Activated CD8-positive, alpha-beta T cell treated with anti-CD3 and anti-CD28 coated beads for 36 hours (primary cell): ENCODE measurements around the gene SEMA3D. TPM values are rescaled to one million over a fixed set of nuclear protein-coding genes. Genes with fewer than 3 reads are reported as not detected.

ENCODE experiments used
- ATAC-seq: fragments of 200-7000 bp; cut with Tn5 transposase; one replicate; pipeline ENCODE4 v1.10.0; 2021; ENCODE audit warnings: mild to moderate bottlenecking, moderate library complexity
- CTCF ChIA-PET: fragments of 350-600 bp; sonication (Branson Sonifier 250); formaldehyde crosslinking; loops from one replicate; lab custom pipeline; 2021; ENCODE audit warnings: antibody characterized with exemption; lab: Charles Lee
- POLR2A ChIA-PET: fragments of 350-600 bp; sonication (Branson Sonifier 250); formaldehyde crosslinking; loops from one replicate; lab custom pipeline; 2021; ENCODE audit warnings: antibody characterized with exemption; lab: Charles Lee
- DNase-seq: peaks from one replicate; pipeline ENCODE4 v3.0.0-alpha.2; 2020
- H3K27ac Mint-ChIP-seq: one replicate; pipeline ENCODE4 v1.8.0; 2021; ENCODE audit warnings: mild to moderate bottlenecking, mixed read lengths
- H3K27me3 Mint-ChIP-seq: one replicate; pipeline ENCODE4 v1.8.0; 2021; ENCODE audit warnings: mixed read lengths
- H3K36me3 Mint-ChIP-seq: one replicate; pipeline ENCODE4 v1.8.0; 2021; ENCODE audit warnings: low read depth, mixed read lengths
- H3K4me1 Mint-ChIP-seq: one replicate; pipeline ENCODE4 v1.8.0; 2021; ENCODE audit warnings: low read depth, mixed read lengths
- H3K4me3 Mint-ChIP-seq: one replicate; pipeline ENCODE4 v1.8.0; 2021; ENCODE audit warnings: mild to moderate bottlenecking, moderate library complexity, mixed read lengths
- H3K9me3 Mint-ChIP-seq: one replicate; pipeline ENCODE4 v1.8.0; 2021; ENCODE audit warnings: mixed read lengths
- CTCF ChIP-seq: fragments of 200-600 bp; IDR thresholded peaks from one replicate; pipeline ENCODE4 v1.8.0; 2022; ENCODE audit warnings: antibody characterized with exemption, mild to moderate bottlenecking
- intact Hi-C: fragments of 100-400 bp; cut with micrococcal nuclease; formaldehyde crosslinking; loops from one replicate; pipeline ENCODE4 v1.10.0; 2022
- total RNA-seq, 2 experiments: library from RNA; stranded (reverse); gene quantifications; one replicate each; pipeline ENCODE4 v1.2.3, GENCODE V29; 2021

SEMA3D gene
- total RNA-seq, 2 experiments from 2014 or later, result not detected

- ATAC-seq, result no peak
- DNase-seq, result no peak
- intact Hi-C loops, result no loop called here
- no peak overlapping the region for H3K27ac Mint-ChIP-seq
- H3K27me3 Mint-ChIP-seq, result no peaks in the 10 kb centered on the region
- no peaks in the 10 kb centered on the region for H3K4me1 Mint-ChIP-seq
- CTCF ChIA-PET, result no interaction called here
- no peak for TF ChIP-seq CTCF
- H3K36me3 Mint-ChIP-seq, result no peaks in the 10 kb centered on the region
- peaks cover 1% of the 10 kb centered on the region for H3K9me3 Mint-ChIP-seq
- POLR2A ChIA-PET, result no interaction called here
- H3K4me3 Mint-ChIP-seq, result no peak overlapping the region
Measured at GRCh38 chr7:85115006-85115405, 71.8 kb downstream of the SEMA3D start.

- Mint-ChIP-seq H3K27ac (no peak overlapping the region), H3K4me3 (no peak overlapping the region), H3K4me1 (no peaks in the 10 kb centered on the region), H3K9me3 (peaks cover 1% of the 10 kb centered on the region), H3K27me3 (no peaks in the 10 kb centered on the region), H3K36me3 (no peaks in the 10 kb centered on the region)
- intact Hi-C loops, result no loop called here
- no peak for ATAC-seq
- TF ChIP-seq CTCF, result no peak
- CTCF ChIA-PET, result no interaction called here
- no peak for DNase-seq
- POLR2A ChIA-PET, result no interaction called here
Measured at GRCh38 chr7:85114342-85114741, 72.5 kb downstream of the SEMA3D start.

- Mint-ChIP-seq H3K27me3 (no peaks in the 10 kb centered on the region), H3K4me3 (no peak overlapping the region), H3K4me1 (no peaks in the 10 kb centered on the region), H3K36me3 (no peaks in the 10 kb centered on the region), H3K27ac (no peak overlapping the region), H3K9me3 (no peaks in the 10 kb centered on the region)
- no peak for ATAC-seq
- DNase-seq, result no peak
- intact Hi-C loops, result no loop called here
- POLR2A ChIA-PET, result no interaction called here
- TF ChIP-seq CTCF, result no peak
- CTCF ChIA-PET, result no interaction called here
Measured at GRCh38 chr7:85111761-85112160, 75.1 kb downstream of the SEMA3D start.

- no peak for TF ChIP-seq CTCF
- no peaks in the 10 kb centered on the region for H3K27me3 Mint-ChIP-seq
- DNase-seq, result no peak
- intact Hi-C loops, result no loop called here
- no peak for ATAC-seq
- no peaks in the 10 kb centered on the region for H3K36me3 Mint-ChIP-seq
- ChIA-PET CTCF (no interaction called here), POLR2A (no interaction called here)
- H3K4me3 Mint-ChIP-seq, result no peak overlapping the region
- no peak overlapping the region for H3K27ac Mint-ChIP-seq
- no peaks in the 10 kb centered on the region for H3K9me3 Mint-ChIP-seq
- H3K4me1 Mint-ChIP-seq, result no peaks in the 10 kb centered on the region
Measured at GRCh38 chr7:85106719-85107118, 80.1 kb downstream of the SEMA3D start.

GRCh38 chr7:85104432-85105205 is 82.2 kb downstream of the SEMA3D start:
- DNase-seq (no peak), ATAC-seq (no peak)
- no peaks in the 10 kb centered on the region for H3K27me3 Mint-ChIP-seq
- TF ChIP-seq CTCF, result no peak
- CTCF ChIA-PET, result interaction anchor here (1.1 kb wide), 1 partner anchor 1169 kb away, joined by 3 read pairs; no protein-coding TSS in a partner anchor
- intact Hi-C loops, result no loop called here
- no peaks in the 10 kb centered on the region for H3K9me3 Mint-ChIP-seq
- no peaks in the 10 kb centered on the region for H3K36me3 Mint-ChIP-seq
- H3K27ac Mint-ChIP-seq, result no peak overlapping the region
- H3K4me1 Mint-ChIP-seq, result no peaks in the 10 kb centered on the region
- POLR2A ChIA-PET, result no interaction called here
- no peak overlapping the region for H3K4me3 Mint-ChIP-seq
